OCI-LY7 (cell line): ENCODE data around the gene SERP2.

Experiments used
- CTCF ChIP-seq: fragments of 200-600 bp; sonication (generic); conservative IDR thresholded peaks from 2 replicates; pipeline ENCODE4 v1.5.1; 2014; ENCODE audit warnings: mild to moderate bottlenecking, antibody characterized with exemption, low read length, moderate library complexity, mixed read lengths
- EZH2phosphoT487 ChIP-seq: fragments of 200-600 bp; sonication (generic); IDR thresholded peaks from 2 replicates; pipeline ENCODE4 v1.6.1; 2018; ENCODE audit warnings: low read depth, borderline replicate concordance, mild to moderate bottlenecking, mixed run types, antibody characterized with exemption, low read length, moderate library complexity, mixed read lengths

GRCh38 chr13:44383945-44384344, 10.3 kb downstream of the SERP2 start:
- no peak for TF ChIP-seq CTCF
- no peak for TF ChIP-seq EZH2phosphoT487
